ENCODE measurements around the gene ATRX.
"Not testable (repeated sequence)": the region's sequence is repeated elsewhere in the genome, so short reads cannot be mapped to it uniquely, and the experiment has no call there.

Gene ATRX

GRCh38 chrX:77621453-77621852, 164.6 kb downstream of the ATRX start:
- not testable (repeated sequence) for DNase-seq (ENCODE audit: low spot score)

GRCh38 chrX:77617206-77617605, 168.8 kb downstream of the ATRX start:
- DNase-seq (ENCODE audit: low spot score), result no peak

- DNase-seq (ENCODE audit: low spot score), result no peak
Observed at GRCh38 chrX:77603635-77604336, 182.2 kb downstream of the ATRX start.

- DNase-seq (ENCODE audit: low spot score), result no peak
Observed at GRCh38 chrX:77597511-77597910, 188.5 kb downstream of the ATRX start.

GRCh38 chrX:77597090-77597489, 188.9 kb downstream of the ATRX start:
- DNase-seq (ENCODE audit: low spot score), result peak; percentile 27

GRCh38 chrX:77595848-77596247, 190.2 kb downstream of the ATRX start:
- peak; percentile 7 for DNase-seq (ENCODE audit: low spot score)

- DNase-seq (ENCODE audit: low spot score), result peak; percentile 2
Observed at GRCh38 chrX:77572322-77572721, 213.7 kb downstream of the ATRX start.

- DNase-seq (ENCODE audit: low spot score), result no peak
Observed at GRCh38 chrX:77565278-77565677, 220.7 kb downstream of the ATRX start.

GRCh38 chrX:77564823-77565222, 221.2 kb downstream of the ATRX start:
- DNase-seq (ENCODE audit: low spot score), result no peak

- DNase-seq (ENCODE audit: low spot score), result no peak
Observed at GRCh38 chrX:77561372-77561771, 224.6 kb downstream of the ATRX start.

- DNase-seq (ENCODE audit: low spot score), result no peak
Observed at GRCh38 chrX:77556276-77556675, 229.7 kb downstream of the ATRX start.

GRCh38 chrX:77548751-77549150, 237.3 kb downstream of the ATRX start:
- DNase-seq (ENCODE audit: low spot score), result no peak

- not testable (repeated sequence) for DNase-seq (ENCODE audit: low spot score)
Observed at GRCh38 chrX:77539778-77540177, 246.2 kb downstream of the ATRX start.

GRCh38 chrX:77531261-77531660, 254.8 kb downstream of the ATRX start:
- not testable (repeated sequence) for DNase-seq (ENCODE audit: low spot score)

- no peak for DNase-seq (ENCODE audit: low spot score)
Observed at GRCh38 chrX:77528034-77528433, 258.0 kb downstream of the ATRX start.

GRCh38 chrX:77527233-77528001, 258.6 kb downstream of the ATRX start:
- peak; percentile 2 for DNase-seq (ENCODE audit: low spot score)

- no peak for DNase-seq (ENCODE audit: low spot score)
Observed at GRCh38 chrX:77519765-77520164, 266.3 kb downstream of the ATRX start.

- no peak for DNase-seq (ENCODE audit: low spot score)
Observed at GRCh38 chrX:77514177-77514576, 271.8 kb downstream of the ATRX start.

GRCh38 chrX:77510007-77510406, 276.0 kb downstream of the ATRX start:
- no peak for DNase-seq (ENCODE audit: low spot score)

GRCh38 chrX:77505227-77505626, 280.8 kb downstream of the ATRX start:
- DNase-seq (ENCODE audit: low spot score), result peak; percentile 6

GRCh38 chrX:77502951-77503525, 283.0 kb downstream of the ATRX start:
- DNase-seq (ENCODE audit: low spot score), result no peak

GRCh38 chrX:77500164-77500563, 285.9 kb downstream of the ATRX start:
- DNase-seq (ENCODE audit: low spot score), result not testable (repeated sequence)
